Right lung (tissue), 5 donors: ENCODE data around the gene ZBTB7C. TPM values are rescaled to one million over a fixed set of nuclear protein-coding genes. Genes with fewer than 3 reads are reported as not detected.

Experiments used
- DNase-seq, 2 donors: peaks; one replicate each; pipeline ENCODE4 v3.0.0-alpha.2; 2013
- polyA plus RNA-seq, 5 donors: library from polyadenylated mRNA; unstranded; fragments of 120-200 nt; gene quantifications; one replicate each; pipeline versions ENCODE4 v1.2.1 to v1.2.3, GENCODE V29; 2013; ENCODE audit warnings: inconsistent platforms in 1 of 5, low replicate concordance in 1 of 5; ENCODE audit not compliant: insufficient read length in 5 of 5, insufficient read depth in 1 of 5

ZBTB7C gene
- polyA plus RNA-seq, 5 donors, result 1.7 to 3.5 (median 2.2) TPM

DNA sequence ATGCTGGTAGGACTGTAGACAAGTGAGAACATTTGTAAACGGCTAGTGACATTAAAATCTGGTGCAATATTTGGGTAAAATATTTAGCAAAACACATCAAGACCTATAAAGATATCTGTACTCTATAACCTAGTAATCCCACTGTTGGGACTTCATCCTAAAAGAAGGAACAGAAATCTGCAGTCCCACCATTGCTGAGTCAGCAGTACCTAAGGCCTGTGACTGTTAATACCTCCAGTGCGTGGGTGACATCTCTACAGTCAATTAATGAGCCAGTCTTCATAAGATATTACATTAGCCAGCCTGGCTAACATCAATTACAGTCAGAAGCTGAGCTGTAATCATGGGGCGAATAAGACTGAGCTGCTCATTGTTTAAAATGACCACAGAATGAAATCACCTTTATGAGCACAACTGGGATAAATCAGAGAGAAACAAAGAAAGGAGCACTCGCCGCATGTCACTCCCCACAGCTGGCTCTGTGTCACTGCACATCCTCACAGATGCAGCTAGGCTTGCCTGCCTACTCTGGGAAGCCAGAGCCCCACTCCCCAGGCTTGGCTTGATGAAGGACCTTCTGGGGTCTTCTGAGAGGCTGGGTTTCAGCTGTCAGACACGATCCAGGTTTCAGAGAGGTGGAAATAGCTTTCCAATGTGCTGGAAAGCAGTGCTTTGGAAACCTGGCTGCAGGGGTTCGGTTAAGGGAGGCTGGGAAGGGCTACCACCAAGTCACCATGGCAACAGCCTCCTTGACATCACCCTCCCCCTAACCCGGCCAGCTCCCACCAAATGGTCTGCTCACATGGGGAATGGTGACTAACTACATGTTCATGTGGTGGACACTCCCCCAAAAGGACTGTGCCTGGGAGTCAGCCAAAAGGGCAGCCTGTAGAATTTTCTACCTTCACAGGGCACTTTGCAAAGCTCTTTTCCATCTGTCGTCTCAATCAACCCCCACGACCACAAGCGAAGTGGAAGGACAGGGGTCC is 145.0 kb downstream of the ZBTB7C start:
- no peak for DNase-seq

DNA sequence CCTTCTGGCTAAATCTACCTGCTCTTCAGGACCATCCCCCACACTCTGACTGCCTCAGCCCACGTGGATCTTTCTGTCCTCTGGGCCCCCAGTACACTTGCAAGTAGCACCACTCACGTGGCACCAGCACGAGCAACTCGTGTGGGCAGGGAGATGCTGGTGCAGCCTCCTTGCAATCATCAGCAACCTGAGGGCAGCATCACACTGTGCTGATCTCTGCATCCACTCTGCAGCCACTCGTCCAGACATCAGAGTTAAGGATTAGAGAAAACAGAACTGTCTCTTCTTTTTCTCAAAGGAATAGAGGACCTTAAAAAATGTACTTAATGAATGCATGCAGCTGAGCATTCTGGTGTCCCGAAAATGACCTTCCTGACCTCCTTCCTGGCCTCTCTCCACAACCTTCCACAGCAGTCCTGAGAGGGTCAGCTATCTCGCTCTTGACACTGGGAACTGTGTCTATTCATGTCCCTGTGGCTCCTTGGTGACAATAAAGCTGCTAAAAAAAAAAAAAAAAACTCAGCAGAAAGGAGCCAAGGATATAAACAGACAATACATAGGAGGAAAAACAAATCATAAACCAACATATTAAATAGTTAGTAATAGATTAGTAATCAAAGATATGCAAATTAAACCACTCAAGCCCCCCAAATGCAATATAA is 145.9 kb downstream of the ZBTB7C start:
- no peak for DNase-seq

DNA sequence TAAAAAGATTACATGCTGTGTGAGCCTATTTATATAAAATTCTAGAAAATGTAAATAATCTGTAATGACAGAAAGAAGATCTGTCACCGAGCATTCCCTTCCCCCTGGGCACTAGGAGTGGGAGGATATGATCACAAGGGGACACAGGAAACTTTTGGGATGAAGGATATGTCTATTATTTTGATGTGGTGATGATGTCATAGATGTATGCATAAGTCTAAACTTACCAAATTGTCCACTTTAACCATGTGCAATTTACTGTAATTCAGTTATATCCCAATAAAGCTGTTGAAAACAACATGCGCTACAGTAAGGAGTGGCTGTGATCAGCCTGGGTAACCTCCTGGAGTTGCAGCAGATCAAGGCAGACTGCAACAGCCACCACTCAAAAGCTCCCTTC is 148.9 kb downstream of the ZBTB7C start:
- DNase-seq, result no peak

DNA sequence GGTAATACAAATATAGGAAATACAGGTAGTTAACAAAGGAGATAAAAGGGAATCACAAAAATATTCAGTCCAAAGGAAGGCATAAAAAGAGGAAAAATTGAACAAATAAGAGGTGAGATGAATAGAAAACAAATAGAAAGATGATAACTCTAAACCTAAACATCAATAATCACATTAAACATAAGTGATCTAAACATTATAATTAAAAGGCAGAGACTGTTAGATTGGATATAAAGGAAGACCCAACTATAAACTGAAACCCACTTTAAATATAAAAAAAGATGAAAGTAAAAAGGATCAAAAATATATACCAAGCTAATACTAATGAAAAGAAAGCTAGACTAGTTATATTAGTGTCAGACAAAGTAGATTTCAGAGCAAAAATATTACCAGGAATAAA is 152.3 kb downstream of the ZBTB7C start:
- DNase-seq, result no peak

DNA sequence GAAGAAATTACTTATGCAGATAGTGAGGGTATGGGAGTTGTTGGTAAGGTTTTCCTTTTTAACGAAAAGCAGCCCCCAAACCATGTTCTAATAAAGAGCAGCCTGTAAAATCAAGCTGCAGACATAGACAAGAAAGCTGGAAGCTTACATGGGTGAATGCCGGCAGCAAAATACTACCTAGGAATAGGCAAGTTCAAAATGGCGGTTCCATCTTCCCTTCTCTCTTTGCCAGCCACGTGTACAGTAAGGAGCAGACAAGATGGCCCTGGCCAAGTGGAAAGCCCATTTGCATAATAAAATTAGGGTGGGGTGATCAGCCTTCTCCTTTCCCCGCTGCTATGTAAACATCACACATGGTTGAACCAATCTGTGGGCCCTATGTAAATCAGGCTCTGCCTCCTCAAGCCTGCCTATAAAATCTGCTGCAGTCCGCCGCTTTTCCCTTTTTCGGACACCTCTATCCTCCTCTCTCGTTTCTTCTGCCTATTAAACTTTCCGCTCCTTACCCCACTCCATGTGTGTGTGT is 155.0 kb downstream of the ZBTB7C start:
- no peak for DNase-seq

DNA sequence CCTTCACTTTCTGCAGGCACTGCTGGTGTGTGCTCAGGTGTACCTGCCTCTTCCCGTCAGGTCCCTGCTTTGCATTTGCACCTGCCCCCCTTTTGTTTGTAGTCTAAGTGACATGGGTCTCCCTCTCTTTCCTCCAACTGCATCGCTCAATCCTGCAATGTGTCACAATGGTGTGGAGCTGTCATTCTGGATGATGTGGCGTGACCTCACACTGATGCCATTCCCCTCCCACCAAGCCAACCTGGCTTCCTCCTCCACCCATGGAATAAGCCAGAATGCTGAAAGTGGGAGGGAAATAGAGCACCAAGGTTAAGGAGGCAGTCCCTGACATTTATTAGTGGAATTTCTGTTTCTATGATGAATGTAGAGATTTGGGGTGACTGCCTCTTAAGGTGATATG is 156.7 kb downstream of the ZBTB7C start:
- no peak for DNase-seq

DNA sequence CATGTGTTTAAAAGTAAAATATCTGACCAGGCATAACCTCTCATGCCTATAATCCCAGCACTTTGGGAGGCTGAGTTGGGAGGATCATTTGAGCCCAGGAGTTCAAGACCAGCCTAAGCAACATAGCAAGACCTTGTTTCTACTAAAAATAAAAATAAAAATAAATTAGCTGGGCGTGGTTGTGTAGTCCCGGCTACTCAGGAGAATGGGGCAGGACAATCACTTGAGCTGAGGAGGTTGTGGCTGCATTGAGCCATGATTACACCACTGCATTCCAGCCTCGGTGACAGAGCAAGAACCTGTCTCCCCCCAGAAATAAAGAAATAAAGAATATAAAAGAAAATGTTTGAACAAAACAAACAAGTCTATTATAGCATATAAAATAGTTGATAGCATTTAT is 158.3 kb downstream of the ZBTB7C start:
- DNase-seq, result no peak

DNA sequence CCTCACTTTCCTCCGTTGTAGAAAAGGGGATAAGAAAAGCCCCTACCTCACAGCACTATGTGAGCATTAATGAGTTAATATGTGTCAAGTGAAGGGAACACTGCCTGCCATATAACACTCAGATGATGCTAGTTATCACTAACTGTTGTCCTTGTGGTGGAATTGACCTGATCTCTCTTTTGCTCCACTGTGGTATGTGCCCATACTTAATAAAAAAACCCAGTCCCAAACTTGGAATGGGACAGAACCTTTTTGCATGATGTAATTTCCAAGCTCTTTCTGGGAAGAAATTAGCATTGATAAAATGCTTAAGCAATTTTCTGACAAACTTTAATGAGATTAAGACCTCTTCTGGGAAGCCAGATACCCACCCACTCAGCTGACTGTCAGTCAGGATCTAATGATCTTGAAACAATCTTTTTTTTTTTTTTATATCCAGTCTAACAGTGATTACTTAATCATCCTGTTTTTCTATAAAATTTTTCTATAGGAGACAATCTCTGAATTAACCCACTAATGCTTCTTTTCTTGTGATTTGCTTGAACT is 158.7 kb downstream of the ZBTB7C start:
- DNase-seq, result no peak

DNA sequence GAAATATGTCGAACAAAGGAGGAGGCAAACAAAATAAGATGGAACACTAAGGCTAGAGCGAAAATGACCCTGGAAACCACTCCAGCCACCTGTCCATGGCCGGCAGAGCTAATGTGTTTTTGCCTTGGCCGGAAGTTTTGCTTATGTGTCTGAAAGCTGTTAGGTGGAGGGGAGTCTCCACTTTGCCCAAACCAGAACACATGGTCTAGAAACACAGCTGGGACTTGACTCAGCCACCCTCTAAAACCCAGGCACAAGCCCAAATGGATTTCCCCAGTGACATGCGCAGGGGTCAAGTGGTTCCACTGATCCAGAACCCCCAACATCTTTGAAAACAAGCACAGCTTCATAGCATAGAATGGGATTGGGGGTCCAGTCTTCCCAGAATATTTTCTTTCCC is 159.3 kb downstream of the ZBTB7C start:
- no peak for DNase-seq

DNA sequence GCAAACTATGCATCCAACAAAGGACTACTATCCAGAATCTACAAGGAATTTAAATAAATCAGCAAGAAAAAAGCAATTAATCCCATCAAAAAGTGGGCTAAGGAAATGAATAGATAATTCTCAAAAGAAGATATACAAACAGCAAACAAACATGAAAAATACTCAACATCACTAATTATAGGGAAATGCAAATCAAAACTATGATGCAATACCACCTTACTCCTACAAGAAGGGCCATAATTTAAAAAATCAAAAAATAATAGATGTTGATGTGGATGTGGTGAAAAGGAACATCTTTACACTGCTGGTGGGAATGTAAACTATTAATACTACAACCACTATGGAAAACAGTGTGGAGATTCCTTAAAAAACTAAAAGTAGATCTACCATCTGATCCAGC is 164.7 kb downstream of the ZBTB7C start:
- DNase-seq, result no peak

DNA sequence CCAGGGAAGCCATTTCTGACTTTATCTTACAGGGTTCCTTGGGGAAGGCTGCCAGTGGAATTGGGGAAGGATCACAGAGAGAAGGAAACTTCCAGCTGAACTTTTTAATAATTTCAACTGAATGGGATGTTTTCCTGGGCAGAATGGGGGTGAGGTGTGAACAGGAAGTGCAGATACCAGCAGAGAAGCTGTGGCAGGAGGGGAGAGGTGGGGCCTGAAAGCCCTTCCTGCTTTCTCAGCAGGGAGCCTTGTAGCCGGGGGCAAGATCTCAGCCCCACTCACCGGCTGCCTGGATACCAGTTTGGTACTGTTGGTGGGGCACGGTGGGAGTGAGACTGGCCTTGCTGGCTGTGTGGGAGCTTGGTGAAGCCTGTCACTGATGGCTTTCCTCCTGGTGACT is 170.5 kb downstream of the ZBTB7C start:
- DNase-seq, result no peak

DNA sequence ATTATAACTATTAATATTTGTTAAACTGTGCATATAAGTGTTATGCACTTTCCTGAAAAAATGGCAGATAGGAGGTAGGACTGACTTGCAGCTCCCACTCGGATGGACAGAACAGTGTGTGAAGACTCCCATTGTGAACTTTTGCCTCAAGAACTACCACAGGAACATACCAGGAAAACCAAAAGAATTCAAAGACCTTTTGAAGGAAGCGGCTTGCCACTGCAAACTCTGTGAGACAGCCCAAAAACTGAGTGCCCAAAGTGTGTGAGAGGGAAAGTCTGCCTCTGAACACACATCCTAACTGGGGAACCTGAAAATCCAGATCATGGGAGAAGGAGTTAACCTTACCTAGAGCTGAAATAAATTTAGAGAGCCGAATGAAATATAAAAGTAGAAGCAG is 171.0 kb downstream of the ZBTB7C start:
- no peak for DNase-seq

DNA sequence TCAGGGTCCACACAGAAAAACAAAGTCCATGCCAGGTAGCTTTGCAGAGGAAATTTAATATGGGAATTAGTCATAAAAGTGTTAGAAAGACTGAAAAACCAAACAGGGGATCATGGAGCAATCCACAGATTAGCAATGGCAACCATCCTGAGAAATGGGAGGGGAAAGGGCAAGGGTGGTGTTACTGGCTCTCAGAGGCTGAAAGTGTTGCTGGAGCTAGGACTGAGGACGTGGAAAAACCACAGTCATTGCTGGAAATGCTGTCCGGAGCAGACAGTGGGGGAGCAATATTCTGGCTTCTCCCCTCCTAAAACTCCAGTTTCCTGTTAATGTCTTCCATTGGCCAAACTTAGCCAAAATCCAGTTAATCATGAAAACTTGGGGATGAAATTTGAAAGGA is 172.4 kb downstream of the ZBTB7C start:
- no peak for DNase-seq

DNA sequence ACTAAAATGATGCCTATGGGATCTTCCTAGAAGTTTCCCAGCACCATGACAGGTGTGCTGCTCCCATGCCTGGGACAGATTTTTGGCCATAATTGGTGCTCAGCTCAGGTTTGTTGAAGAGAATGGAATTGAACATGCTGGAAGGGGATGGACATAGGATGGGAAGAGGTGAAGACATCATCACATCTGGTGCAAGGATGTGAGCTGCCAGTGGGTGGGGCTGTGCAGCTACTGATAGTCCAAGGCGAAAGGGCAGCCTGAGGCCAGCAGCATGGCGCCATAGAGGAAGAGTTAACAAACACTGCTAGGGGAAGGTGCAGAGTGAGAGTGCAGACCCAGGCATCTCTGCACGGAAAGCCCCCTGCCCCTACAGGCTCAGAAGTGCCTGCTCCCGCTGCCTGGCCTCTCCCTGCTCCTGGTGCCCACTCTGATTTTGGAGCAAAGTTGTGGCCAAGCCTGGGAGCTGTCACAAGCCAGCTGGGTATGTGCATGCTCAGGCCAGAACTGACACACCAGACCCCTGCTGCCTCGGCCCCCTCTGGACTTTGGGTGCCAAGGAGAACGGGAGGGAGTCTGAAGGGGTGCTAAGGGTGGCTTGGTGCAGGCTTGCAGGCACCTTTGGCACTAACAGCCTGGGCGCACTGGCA is 178.6 kb downstream of the ZBTB7C start:
- DNase-seq, result no peak

DNA sequence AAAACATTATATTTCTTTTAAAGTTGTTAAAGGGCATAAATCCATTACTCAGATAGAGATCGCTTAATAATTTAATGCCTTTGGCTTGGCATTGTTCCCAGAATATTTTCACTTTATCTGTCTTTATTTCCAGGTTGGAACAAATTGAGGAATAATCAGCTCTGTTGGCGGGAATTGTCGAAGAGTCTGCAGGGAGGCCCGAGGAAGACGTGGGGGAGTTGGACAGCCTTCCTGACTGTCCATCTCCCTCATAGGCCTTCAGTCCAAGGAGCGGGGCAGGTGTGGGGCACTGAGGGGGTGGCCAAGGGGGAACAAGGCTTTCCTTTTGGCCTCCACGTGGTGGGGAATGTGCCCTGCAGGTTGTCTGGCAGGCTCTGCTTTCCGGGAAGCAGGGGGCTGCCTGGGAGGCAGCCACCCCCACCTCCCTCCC is 179.6 kb downstream of the ZBTB7C start:
- no peak for DNase-seq

DNA sequence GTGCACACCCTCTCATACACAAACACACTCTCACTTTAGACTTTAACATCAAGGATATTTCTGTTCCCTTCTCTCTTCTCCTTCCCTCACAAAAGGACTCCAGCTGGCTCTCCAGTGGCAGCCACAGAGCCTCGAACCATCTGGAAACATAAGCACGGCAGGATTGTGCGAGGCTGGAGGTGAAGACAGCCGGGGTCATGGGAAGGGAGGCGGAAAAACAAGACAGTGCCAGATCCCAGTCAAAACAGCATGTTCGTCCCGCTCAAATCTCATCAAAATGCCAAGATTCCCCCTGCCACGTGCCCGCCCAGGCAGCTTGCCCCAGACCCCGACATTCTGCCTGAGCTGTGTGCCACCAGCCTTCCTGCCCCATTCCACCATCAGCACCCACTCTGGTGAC is 180.3 kb downstream of the ZBTB7C start:
- DNase-seq, result no peak

DNA sequence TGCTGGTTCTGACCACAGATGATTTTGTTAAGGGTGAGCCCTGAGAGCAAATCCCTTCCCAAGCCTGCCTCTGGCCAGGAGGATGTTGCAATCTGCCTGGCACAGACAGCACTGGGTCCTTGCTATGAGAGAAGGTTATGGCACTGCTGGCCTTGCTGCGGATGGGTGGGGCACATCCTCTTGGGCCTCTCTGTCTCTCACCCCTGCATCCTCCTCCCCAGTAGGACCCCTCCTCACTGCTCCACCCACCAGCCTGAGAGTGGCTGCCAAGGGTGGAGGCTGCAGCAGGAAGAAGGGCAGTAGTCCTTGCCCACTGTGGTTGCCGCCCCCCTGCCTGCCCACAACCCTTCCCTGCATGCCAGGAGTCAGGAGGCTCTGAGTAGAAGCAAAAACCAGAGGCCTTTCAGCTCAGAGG is 180.9 kb downstream of the ZBTB7C start:
- no peak for DNase-seq

DNA sequence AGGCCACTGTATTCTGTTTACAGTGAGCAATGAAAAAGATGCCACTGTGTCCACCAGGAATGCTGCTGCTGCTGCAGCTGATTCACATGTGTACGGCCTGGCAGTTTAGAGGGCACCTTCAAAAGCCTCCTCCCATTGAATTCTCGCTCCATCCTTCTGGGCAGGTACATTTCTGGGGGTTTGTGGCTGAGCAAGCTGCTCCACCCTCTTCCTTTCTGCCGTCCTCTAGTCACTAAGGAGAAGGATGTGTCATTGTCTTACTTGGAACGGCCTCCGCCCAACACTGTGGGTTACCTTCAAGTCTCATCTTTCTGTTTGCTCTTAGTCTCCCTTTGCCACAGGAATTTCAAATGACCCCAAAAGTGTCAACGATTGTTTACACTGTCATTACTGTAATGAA is 182.0 kb downstream of the ZBTB7C start:
- no peak for DNase-seq

DNA sequence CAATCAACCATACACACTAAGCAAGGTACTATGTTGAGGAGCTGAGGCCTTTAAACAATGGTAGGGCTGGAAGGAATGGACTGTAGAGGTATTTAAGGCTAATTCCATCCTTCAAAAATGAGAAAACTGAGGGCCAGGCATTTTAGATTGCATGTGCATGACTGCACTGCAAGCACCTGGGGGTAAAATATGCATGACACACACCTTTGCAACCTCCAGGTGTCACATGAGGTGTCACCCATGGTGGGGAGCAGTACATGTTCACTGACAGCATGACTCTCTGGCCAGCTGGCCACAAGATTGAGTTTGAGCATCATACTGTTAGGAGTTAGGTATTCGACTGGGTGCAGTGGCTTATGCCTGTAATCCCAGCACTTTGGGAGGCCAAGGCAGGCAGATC is 182.8 kb downstream of the ZBTB7C start:
- no peak for DNase-seq

DNA sequence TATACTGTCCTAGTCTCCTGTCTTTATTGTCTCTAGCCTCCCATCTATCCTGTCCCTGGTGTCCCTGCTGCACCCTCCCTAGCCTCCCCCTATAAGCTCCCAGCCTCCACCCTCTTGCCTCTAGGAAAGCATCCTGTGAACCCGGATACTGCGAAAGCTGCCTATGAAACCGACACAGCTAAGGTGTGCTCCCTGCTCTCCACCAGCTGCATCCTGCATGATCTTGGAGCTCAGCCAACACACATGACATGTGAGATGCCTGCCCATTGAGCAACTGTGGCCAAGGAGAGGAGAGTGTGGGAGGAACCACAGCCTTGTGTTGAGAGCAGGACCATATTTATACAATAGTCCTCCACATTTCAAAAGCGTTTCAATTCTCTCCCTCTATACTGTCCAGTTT is 187.1 kb downstream of the ZBTB7C start:
- DNase-seq, result peak; percentile 27 to 33

DNA sequence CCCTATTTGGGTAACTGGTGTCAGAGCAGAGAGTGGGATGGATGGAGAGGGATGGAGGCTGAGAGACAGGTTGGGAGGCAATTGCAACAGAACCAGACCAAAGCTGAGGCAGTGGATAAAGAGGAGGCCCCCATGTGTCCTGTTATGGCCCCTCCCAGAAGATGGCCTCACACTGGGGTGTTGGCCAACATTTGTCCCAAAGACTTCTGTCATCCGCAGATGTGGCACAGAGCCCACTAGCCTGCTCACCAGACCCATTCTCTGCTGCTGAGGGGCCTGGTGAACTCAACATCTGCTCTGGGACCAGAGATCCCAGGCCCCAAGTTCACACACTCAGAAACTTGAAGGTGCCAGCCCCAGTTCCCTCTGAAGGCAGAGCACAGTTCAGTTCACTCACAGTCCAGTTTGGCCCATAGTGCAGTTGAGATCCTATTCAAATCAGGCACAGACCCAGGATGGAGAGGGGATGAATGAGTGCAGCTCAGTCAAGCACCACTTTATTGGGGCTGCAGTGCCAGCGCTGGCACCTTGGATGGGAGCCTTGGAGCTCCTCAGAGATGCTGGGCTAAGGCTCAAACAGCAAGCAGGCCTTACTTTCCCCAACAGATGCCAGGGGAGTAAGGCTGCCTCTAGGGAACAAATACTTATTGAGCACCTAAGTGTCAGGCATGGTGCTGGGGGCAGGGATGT is 189.2 kb downstream of the ZBTB7C start:
- DNase-seq, result no peak
